H1 (cell line): Measurements from ENCODE around the gene LMO4. TPM values are rescaled to one million over a fixed set of nuclear protein-coding genes. Genes with fewer than 3 reads are reported as not detected.
A peak's percentile ranks its signal among the peaks of the same experiment; 100 is the strongest.

Source experiments
- CTCF ChIA-PET: fragments of 300-600 bp; sonication (Branson Sonifier 250); formaldehyde crosslinking; loops from one replicate; lab custom pipeline; 2021; ENCODE audit not compliant: partially characterized antibody; lab: Charles Lee
- POLR2A ChIA-PET: fragments of 300-600 bp; sonication (Branson Sonifier 250); formaldehyde crosslinking; loops from one replicate; lab custom pipeline; 2021; ENCODE audit warnings: inconsistent platforms; ENCODE audit not compliant: partially characterized antibody; lab: Charles Lee
- DNase-seq, 2 experiments: peaks; one replicate each; pipeline versions ENCODE4 v3.0.0 to v3.0.0-alpha.2; 2010 to 2022; ENCODE audit warnings: low spot score in 2 of 2, low read depth in 1 of 2, mixed read lengths in 1 of 2
- FAIRE-seq: peaks from 2 replicates; lab custom pipeline; 2011; peaks lifted over from hg19 to GRCh38; lab: Jason Lieb, UNC
- H2AFZ ChIP-seq: 2 replicates; pipeline ENCODE4 v1.8.1; 2012; ENCODE audit warnings: low read length, inconsistent platforms
- H2AK5ac ChIP-seq: 2 replicates; pipeline ENCODE4 v1.6.1; 2013; ENCODE audit warnings: low read depth, low read length
- H2BK120ac ChIP-seq: replicated peaks from 2 replicates; pipeline ENCODE3; 2013; ENCODE audit warnings: low read depth, low read length, inconsistent platforms
- H2BK12ac ChIP-seq: 2 replicates; pipeline ENCODE4 v1.6.1; 2013; ENCODE audit warnings: low read depth, low read length
- H2BK15ac ChIP-seq: 2 replicates; pipeline ENCODE4 v1.6.1; 2013; ENCODE audit warnings: low read length
- H2BK20ac ChIP-seq: 2 replicates; pipeline ENCODE4 v1.6.1; 2013; ENCODE audit warnings: low read length
- H2BK5ac ChIP-seq: 2 replicates; pipeline ENCODE4 v1.6.1; 2013; ENCODE audit warnings: low read depth, low read length
- H3K14ac ChIP-seq: 2 replicates; pipeline ENCODE4 v1.6.1; 2013; ENCODE audit warnings: inconsistent platforms; ENCODE audit not compliant: insufficient read length
- H3K18ac ChIP-seq: 2 replicates; pipeline ENCODE4 v1.6.1; 2013; ENCODE audit warnings: low read length; ENCODE audit errors: extremely low read depth
- H3K23ac ChIP-seq: 2 replicates; pipeline ENCODE4 v1.6.1; 2013; ENCODE audit warnings: inconsistent platforms; ENCODE audit not compliant: insufficient read length
- H3K23me2 ChIP-seq: 2 replicates; pipeline ENCODE4 v1.6.1; 2013; ENCODE audit warnings: low read depth, low read length
- H3K27ac ChIP-seq: 2 replicates; pipeline ENCODE4 v1.6.1; 2011; ENCODE audit warnings: low read depth, low read length, inconsistent platforms
- H3K27me3 ChIP-seq, 4 experiments: replicated peaks in 1 of 4; 1 replicate in 1 of 4; 2 replicates in 3 of 4; pipeline versions ENCODE4 v1.6.1 to v1.8.1; 2011 to 2013; ENCODE audit warnings: low read length in 3 of 4, mild to moderate bottlenecking in 3 of 4, inconsistent platforms in 2 of 4, mixed read lengths in 2 of 4, moderate library complexity in 1 of 4; ENCODE audit not compliant: control insufficient read depth in 3 of 4, insufficient read depth in 3 of 4; ENCODE audit errors: extremely low read depth in 1 of 4
- H3K36me3 ChIP-seq, 4 experiments: 2 replicates each; pipeline versions ENCODE4 v1.6.1 to v1.8.1; 2011 to 2013; ENCODE audit warnings: mild to moderate bottlenecking in 4 of 4, low read length in 3 of 4, moderate library complexity in 2 of 4, control low read depth in 1 of 4, inconsistent platforms in 1 of 4; ENCODE audit not compliant: insufficient read depth in 4 of 4, control insufficient read depth in 2 of 4
- H3K4ac ChIP-seq: replicated peaks from 2 replicates; pipeline ENCODE3; 2013; ENCODE audit warnings: low read length, low read depth, mixed read lengths, inconsistent platforms; ENCODE audit not compliant: insufficient read length
- H3K4me1 ChIP-seq, 4 experiments: replicated peaks in 1 of 4; 1 replicate in 1 of 4; 2 replicates in 3 of 4; pipeline versions ENCODE4 v1.6.1 to v1.8.1; 2011 to 2013; ENCODE audit warnings: low read length in 3 of 4, inconsistent platforms in 2 of 4, mixed read lengths in 1 of 4; ENCODE audit not compliant: insufficient read depth in 4 of 4, control insufficient read depth in 3 of 4
- H3K4me2 ChIP-seq, 2 experiments: 2 replicates each; pipeline versions ENCODE4 v1.6.1 to v1.8.1; 2011 to 2013; ENCODE audit warnings: low read depth in 2 of 2, low read length in 2 of 2, control low read depth in 1 of 2, inconsistent platforms in 1 of 2, mild to moderate bottlenecking in 1 of 2; ENCODE audit not compliant: insufficient read depth in 1 of 2
- H3K4me3 ChIP-seq, 4 experiments: fragments of 200-600, 300-600 bp in 1 of 4; sonication (generic), shearing (Covaris generic), sonication (Bioruptor Twin) in 1 of 4; 2 replicates each; pipeline versions ENCODE4 v1.5.1 to v1.8.1; 2011 to 2016; ENCODE audit warnings: low read length in 4 of 4, low read depth in 3 of 4, control low read depth in 2 of 4, inconsistent platforms in 2 of 4, mild to moderate bottlenecking in 2 of 4, mixed read lengths in 1 of 4, moderate library complexity in 1 of 4; ENCODE audit not compliant: insufficient read depth in 2 of 4; ENCODE audit errors: extremely low read depth in 1 of 4
- H3K56ac ChIP-seq: replicated peaks from 2 replicates; pipeline ENCODE3; 2013; ENCODE audit warnings: low read depth, mild to moderate bottlenecking, mixed read lengths, low read length, inconsistent platforms; ENCODE audit not compliant: insufficient read length
- H3K79me1 ChIP-seq: 2 replicates; pipeline ENCODE4 v1.6.1; 2013; ENCODE audit warnings: low read depth, low read length, control low read depth
- H3K79me2 ChIP-seq, 2 experiments: 2 replicates each; pipeline versions ENCODE4 v1.6.1 to v1.8.1; 2012 to 2013; ENCODE audit warnings: low read length in 2 of 2, mild to moderate bottlenecking in 2 of 2, inconsistent platforms in 1 of 2; ENCODE audit not compliant: insufficient read depth in 2 of 2, control insufficient read depth in 1 of 2
- H3K9ac ChIP-seq, 4 experiments: replicated peaks in 1 of 4; 1 replicate in 1 of 4; 2 replicates in 3 of 4; pipeline versions ENCODE4 v1.6.1 to v1.8.1; 2011 to 2013; ENCODE audit warnings: low read depth in 3 of 4, low read length in 3 of 4, control low read depth in 2 of 4, mild to moderate bottlenecking in 2 of 4, moderate library complexity in 2 of 4, inconsistent platforms in 1 of 4; ENCODE audit errors: extremely low read depth in 1 of 4
- H3K9me3 ChIP-seq, 2 experiments: 2 replicates each; pipeline versions ENCODE4 v1.6.1 to v1.8.1; 2012 to 2013; ENCODE audit warnings: mild to moderate bottlenecking in 2 of 2, moderate library complexity in 2 of 2, control low read depth in 1 of 2, inconsistent platforms in 1 of 2, low read depth in 1 of 2, low read length in 1 of 2, mixed read lengths in 1 of 2; ENCODE audit not compliant: insufficient read depth in 2 of 2
- H4K20me1 ChIP-seq, 2 experiments: replicated peaks in 1 of 2; 2 replicates each; pipeline versions ENCODE3 to v1.8.1; 2011 to 2013; ENCODE audit warnings: inconsistent platforms in 2 of 2, low read length in 2 of 2, mild to moderate bottlenecking in 1 of 2; ENCODE audit not compliant: insufficient read depth in 2 of 2, control insufficient read depth in 1 of 2
- H4K5ac ChIP-seq: 2 replicates; pipeline ENCODE4 v1.6.1; 2013; ENCODE audit warnings: low read length, low read depth, mixed read lengths, inconsistent platforms; ENCODE audit not compliant: insufficient read length
- H4K8ac ChIP-seq: 2 replicates; pipeline ENCODE4 v1.8.0; 2013; ENCODE audit warnings: mild to moderate bottlenecking, moderate library complexity, low read length, inconsistent platforms; ENCODE audit not compliant: insufficient read depth; ENCODE audit errors: extremely low read depth
- H4K91ac ChIP-seq: replicated peaks from 2 replicates; pipeline ENCODE3; 2013; ENCODE audit warnings: low read length, mixed read lengths, inconsistent platforms; ENCODE audit not compliant: insufficient read length
- JUND ChIP-seq: IDR thresholded peaks from 2 replicates; pipeline ENCODE4 v1.6.1; 2011; ENCODE audit warnings: mild to moderate bottlenecking, improper control_type of control experiment, low read length
- PHF8 ChIP-seq: fragments of 200-600 bp; sonication (generic); conservative IDR thresholded peaks from 2 replicates; pipeline ENCODE4 v1.7.1; 2012; ENCODE audit warnings: low read depth, mild to moderate bottlenecking, inconsistent platforms, low read length, moderate library complexity
- POLR2A ChIP-seq, 2 experiments: IDR thresholded peaks; 1 replicate in 1 of 2; 2 replicates in 1 of 2; pipeline ENCODE4 v1.6.1; 2011; ENCODE audit warnings: low read depth in 2 of 2, low read length in 2 of 2, mild to moderate bottlenecking in 2 of 2; ENCODE audit errors: control extremely low read depth in 1 of 2
- POLR2AphosphoS5 ChIP-seq: IDR thresholded peaks from 2 replicates; pipeline ENCODE4 v1.6.1; 2011; ENCODE audit warnings: low read depth, low read length
- RBBP5 ChIP-seq: IDR thresholded peaks from 2 replicates; pipeline ENCODE4 v1.7.1; 2012; ENCODE audit warnings: low read depth, mild to moderate bottlenecking, inconsistent platforms, low read length, moderate library complexity, borderline replicate concordance
- SIN3A ChIP-seq, 2 experiments: IDR thresholded peaks in 1 of 2; conservative IDR thresholded peaks in 1 of 2; 2 replicates each; pipeline ENCODE4 v1.6.1; 2011 to 2012; ENCODE audit warnings: low read length in 2 of 2, improper control_type of control experiment in 1 of 2, low read depth in 1 of 2, mild to moderate bottlenecking in 1 of 2
- TEAD4 ChIP-seq: IDR thresholded peaks from 2 replicates; pipeline ENCODE4 v1.6.1; 2012; ENCODE audit warnings: low read depth, low read length, inconsistent platforms, mixed read lengths
- USF2 ChIP-seq: IDR thresholded peaks from 2 replicates; pipeline ENCODE4 v1.6.1; 2011; ENCODE audit warnings: low read length, improper control_type of control experiment
- WGBS, 2 experiments: shearing (Covaris generic) in 1 of 2; methylation state at CpG; one replicate each; pipeline versions ENCODE4 v1.1.6 to v1.1.7; 2013 to 2015; ENCODE audit warnings: low lambda C conversion rate in 2 of 2, mixed read lengths in 2 of 2, inconsistent platforms in 1 of 2, low coverage in 1 of 2, missing lambda C conversion rate in 1 of 2; ENCODE audit not compliant: insufficient replicate concordance in 2 of 2, insufficient coverage in 1 of 2, insufficient read length in 1 of 2; ENCODE audit errors: extremely low coverage in 1 of 2, missing lambda C conversion rate in 1 of 2; 5-methylcytosine and 5-hydroxymethylcytosine counted together
- polyA plus RNA-seq, 7 experiments: library from polyadenylated mRNA; depleted of rRNA in 3 of 7; stranded (reverse) in 5 of 7; unstranded in 2 of 7; fragments of >200 nt in 5 of 7; fragments of 200-250 nt in 2 of 7; gene quantifications; 1 replicate in 5 of 7; 2 replicates in 1 of 7; 4 replicates in 1 of 7; pipeline versions ENCODE4 v1.2.1 to v1.2.3, GENCODE V29; 2011 to 2013; ENCODE audit warnings: missing spikeins in 2 of 7, mixed read lengths in 2 of 7
- total RNA-seq: library from RNA; stranded (reverse); fragmentation: NEBNext Ultra II Directional; extraction: Animal tissue kit (Norgen Biotek cat#: 25700); gene quantifications from 2 replicates; pipeline ENCODE4 v1.2.1, GENCODE V29; 2021

LMO4 gene
- total and polyA plus RNA-seq, 2 of the 8 experiments (the other 6 are each of a cell fraction or from before 2014, with no cell fraction given): 71.7 to 98.7 TPM

- Histone ChIP-seq H3K23ac (no peak overlapping the region), H4K8ac (peak overlapping the region; percentile 38; the same call in 1 of the 2 replicates)
- TF ChIP-seq RBBP5: peak; percentile 4; the same call in 1 of the 2 replicates
- 0 out of 4 replicates have a peak, but pooled peaks of 1 of the 2 experiments have one; percentile 41 for TF ChIP-seq SIN3A (conservative IDR thresholded peaks at IDR 0.05 in 1 of 2, IDR thresholded peaks at IDR 0.05 in 1 of 2; ENCODE audit: low read depth in 1 of 2, low read length in 2 of 2)
- no peak for TF ChIP-seq JUND
- no peak for TF ChIP-seq USF2
- TF ChIP-seq POLR2AphosphoS5: no peak
- TF ChIP-seq TEAD4: no peak
- TF ChIP-seq POLR2A (IDR thresholded peaks at IDR 0.05; ENCODE audit: control extremely low read depth in 1 of 2, low read depth in 2 of 2, low read length in 2 of 2): peak in 1 of 2 experiments; percentile 5; a peak in 1 of 3 replicates
- peak; percentile 31; the same call in 1 of the 2 replicates for TF ChIP-seq PHF8
- TF ChIP-seq, all 59 proteins: peak for 4
- H2BK120ac ChIP-seq: no peak overlapping the region
- H2AFZ ChIP-seq: no peak overlapping the region
- peak overlapping the region; percentile 87 to 88 for H3K4me2 ChIP-seq
- DNase-seq (peak in 1 of 2 experiments; percentile 53), FAIRE-seq (no peak)
- peaks cover 2 to 22% (median 14%) of the 10 kb centered on the region in 4 experiments; a peak in 6 of 7 replicates for H3K4me1 ChIP-seq
- H4K20me1 ChIP-seq: peaks cover 7 to 9% of the 10 kb centered on the region in 2 experiments
- peak overlapping the region; percentile 46 to 81 (median 56) for H3K9ac ChIP-seq
- H3K9me3 ChIP-seq: no peaks in the 10 kb centered on the region
- H3K23me2 ChIP-seq: peaks cover 11% of the 10 kb centered on the region
- H2BK15ac ChIP-seq: no peak overlapping the region
- H3K14ac ChIP-seq: no peak overlapping the region
- no peak overlapping the region for H4K5ac ChIP-seq
- 0% methylated on average over 15 of the region's 35 CpGs; no CpG with 5 or more reads in 1 of the 2 experiments for WGBS, 2 experiments
- H3K27ac ChIP-seq: no peak overlapping the region
- H2BK12ac ChIP-seq: no peak overlapping the region
- H2AK5ac ChIP-seq: no peak overlapping the region
- peak overlapping the region; percentile 32 for H3K56ac ChIP-seq
- peaks cover 0 to 17% (median 3%) of the 10 kb centered on the region in 4 experiments; a peak in 2 of 8 replicates for H3K36me3 ChIP-seq
- H3K79me1 ChIP-seq: peaks cover 3% of the 10 kb centered on the region; the same call in 1 of the 2 replicates
- H2BK20ac ChIP-seq: no peak overlapping the region
- ChIA-PET POLR2A (interaction anchor here (0.9 to 13.4 kb wide), 12 partner anchors 12 to 691 kb away, joined by 3 to 184 read pairs (median 4); no protein-coding TSS in a partner anchor), CTCF (interaction anchor here (0.7 to 2.0 kb wide), 4 partner anchors 17 to 908 kb away, joined by 3 to 11 read pairs (median 4); no protein-coding TSS in a partner anchor)
- H3K4ac ChIP-seq: no peak overlapping the region
- H2BK5ac ChIP-seq: 0 out of 2 replicates have a peak overlapping the region, but pooled peaks have one; percentile 21
- H3K27me3 ChIP-seq: no peaks in the 10 kb centered on the region
- peak overlapping the region; percentile 69 to 82 (median 75) for H3K4me3 ChIP-seq
- H4K91ac ChIP-seq: no peak overlapping the region
- peaks cover 0 to 36% of the 10 kb centered on the region in 2 experiments; a peak in 2 of 4 replicates for H3K79me2 ChIP-seq
- H3K18ac ChIP-seq: no peak overlapping the region
Observed at GRCh38 chr1:87329051-87329525, 408 bp downstream of the LMO4 start.
